Activated T-helper 9 cell treated with anti-CD3 and anti-CD28 coated beads, Interleukin-2, amount 50 U/mL, for 16 hours (primary cell): ENCODE data around the gene NUDT22.

Experiments
- DNase-seq: peaks from one replicate; pipeline ENCODE4 v3.0.0-alpha.2; 2020; ENCODE audit warnings: low read depth

NUDT22 gene

DNA sequence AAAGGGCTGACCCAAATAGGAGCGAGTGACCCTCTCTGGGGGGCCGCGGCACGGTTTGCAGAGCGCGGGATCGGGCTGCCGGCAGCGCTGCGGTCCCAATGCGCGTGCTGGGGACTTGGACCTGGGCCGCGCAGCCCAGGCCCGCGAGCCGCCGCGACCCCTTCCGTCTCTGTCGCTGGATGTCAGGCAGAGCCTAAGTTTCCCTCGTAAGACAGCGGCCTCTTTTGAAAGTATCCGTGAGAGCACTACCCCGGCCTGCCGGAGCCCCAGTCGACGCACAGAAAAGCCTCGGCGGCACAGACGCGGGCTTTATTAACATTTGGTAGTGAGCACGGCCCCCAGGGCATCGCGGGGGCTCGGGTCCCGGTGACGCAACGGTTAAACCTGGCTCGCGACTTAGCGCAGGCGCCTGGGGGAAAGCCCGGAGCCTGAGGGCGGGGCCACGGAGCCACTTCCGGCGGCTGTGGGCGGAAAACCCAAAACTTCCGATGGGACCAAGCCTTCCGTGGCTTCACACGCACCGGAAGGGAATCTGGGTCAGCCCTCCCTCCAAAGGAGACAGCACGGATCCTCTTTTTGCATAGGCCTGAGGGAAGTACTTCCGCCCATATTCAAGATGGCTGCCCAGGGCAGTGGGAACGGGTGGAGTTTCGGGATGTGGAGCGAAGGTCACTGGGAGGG is 43.6 kb downstream of the NUDT22 start:
- peak; percentile 97 for DNase-seq

DNA sequence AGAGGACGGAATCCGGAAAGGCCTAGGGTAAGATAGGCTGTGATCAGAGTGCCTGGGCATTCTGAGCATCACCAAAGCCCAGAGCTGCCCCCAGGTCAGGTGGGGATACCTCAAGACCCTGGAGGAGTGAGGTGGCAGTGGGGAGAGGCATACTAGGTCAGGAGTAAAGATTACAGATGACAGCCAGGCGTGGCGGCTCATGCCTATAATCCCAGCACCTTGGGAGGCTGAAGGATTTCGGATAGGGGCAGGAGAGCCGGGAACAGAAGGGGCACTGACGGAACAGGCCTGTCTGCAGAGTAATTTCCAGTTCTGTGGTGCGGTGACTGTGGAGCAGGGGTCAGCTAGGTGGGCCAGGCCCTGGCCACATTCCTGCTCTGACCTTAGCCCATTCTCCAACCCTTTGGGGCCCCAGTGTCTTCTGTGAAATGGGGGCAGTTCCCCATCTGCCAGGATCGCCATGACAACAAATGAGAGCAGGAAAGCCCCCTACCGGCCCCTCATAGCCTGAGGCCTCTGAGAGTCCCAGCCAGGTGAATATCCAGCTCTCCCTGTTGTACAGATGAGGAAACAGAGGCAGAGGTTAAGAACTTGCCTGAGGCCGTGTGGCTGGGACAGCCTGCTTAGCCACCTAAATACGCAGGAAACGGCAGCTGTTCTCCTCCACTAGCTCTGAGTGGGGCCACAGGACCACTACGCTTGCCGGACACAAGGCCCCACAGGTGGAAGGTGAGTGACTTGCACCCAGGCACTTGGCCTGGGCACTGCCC is 49.1 kb downstream of the NUDT22 start:
- DNase-seq, result no peak

DNA sequence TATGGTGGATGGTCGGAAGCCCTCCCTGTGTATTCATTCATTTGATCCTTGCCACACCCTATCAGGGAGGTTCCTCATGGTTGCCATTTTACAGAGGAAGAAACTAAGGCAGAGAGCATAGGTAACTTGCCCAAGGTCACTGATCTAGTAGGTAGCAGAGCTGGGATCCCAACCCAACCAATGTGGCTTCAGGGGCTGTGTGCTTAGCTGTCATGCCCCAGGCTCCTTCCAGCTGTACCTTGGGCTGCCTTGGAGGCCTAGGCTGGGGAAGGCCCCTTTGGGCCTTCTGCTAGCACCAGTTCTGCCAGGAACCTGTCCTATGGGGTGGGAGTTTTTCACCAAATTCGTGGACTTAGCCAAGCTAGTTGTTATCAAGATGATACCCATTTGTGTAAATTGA is 49.8 kb downstream of the NUDT22 start:
- no peak for DNase-seq

DNA sequence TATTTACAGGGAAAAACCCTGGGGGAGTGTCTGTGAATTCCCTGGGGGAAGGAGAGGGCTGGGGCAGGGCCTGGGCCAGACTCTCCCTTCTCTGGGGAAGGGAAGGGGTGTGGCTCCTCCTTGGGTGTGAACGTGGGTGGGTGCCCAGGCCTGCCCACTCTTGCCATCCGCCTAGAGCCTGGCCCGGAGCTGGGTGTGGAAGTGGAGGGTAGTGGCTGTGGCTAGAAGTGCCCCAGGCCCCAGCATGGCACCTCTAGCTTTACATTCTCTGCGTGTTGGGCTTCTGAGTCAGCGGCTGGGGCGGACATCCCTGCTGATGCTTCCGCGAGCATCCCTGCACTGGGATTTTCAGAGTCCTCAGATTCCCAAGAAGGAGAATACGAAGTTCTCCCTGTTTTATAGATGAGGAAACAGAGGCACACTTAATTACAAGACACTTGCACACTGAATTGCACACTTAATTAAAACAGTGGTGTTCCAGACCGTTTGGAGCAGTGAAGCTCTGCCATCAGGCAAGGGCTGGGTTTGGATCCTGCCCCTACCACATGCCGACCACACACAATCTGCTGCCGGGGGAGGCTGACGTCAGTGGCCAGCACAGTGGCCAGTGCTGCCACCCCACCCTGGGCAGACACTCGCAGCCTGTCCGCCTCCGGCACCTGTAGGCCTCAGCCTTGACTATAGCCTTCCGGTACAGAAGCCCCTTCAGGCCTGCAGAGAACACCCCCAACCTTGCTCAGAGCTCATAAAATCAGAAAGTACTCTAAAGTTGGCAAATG is 50.8 kb downstream of the NUDT22 start:
- no peak for DNase-seq

DNA sequence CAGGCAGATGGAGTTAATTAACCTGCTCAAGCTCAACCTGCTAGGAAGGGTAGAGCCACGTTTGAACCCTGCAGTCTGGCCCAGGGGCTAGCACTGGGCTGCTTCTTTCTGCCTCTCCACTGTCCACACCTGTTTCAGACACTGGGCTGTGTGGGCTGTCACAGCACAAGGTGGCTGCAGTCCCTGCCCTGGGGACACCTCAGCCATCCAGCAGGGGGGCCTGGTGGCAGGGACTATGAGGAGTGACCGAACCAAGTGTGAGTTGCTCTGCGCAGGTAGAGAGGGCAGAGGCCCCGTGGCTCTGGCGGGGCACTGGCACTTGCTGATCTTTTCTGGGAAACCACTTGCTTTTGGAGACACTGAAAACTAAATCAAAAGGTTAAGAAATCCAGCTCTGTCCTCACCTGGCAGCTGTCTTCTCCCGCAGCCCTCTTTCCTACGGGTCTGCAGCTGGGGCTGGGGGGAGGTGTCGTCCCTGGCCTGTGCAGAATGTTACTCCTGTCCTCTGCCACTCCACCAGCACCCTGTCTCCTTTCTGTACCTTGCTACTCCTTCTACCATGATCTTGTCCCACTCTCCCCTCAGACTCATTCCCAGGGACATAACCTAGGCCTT is 52.6 kb downstream of the NUDT22 start:
- no peak for DNase-seq
